Astrocyte (in vitro differentiated cells and primary cell): Measurements from ENCODE around the gene IFNAR1. TPM values are rescaled to one million over a fixed set of nuclear protein-coding genes. Genes with fewer than 3 reads are reported as not detected.

ENCODE experiments used
- DNase-seq: peaks from one replicate; pipeline ENCODE4 v3.0.0-alpha.2; 2010; ENCODE audit warnings: low read depth
- FAIRE-seq: peaks from 2 replicates; lab custom pipeline; 2011; peaks lifted over from hg19 to GRCh38; lab: Jason Lieb, UNC
- H2AFZ ChIP-seq: 2 replicates; pipeline ENCODE4 v1.6.0; 2012; ENCODE audit warnings: low read depth, low read length, inconsistent platforms
- H3K27ac ChIP-seq: 2 replicates; pipeline ENCODE4 v1.5.1; 2011; ENCODE audit warnings: low read depth, low read length, inconsistent platforms
- H3K27me3 ChIP-seq: 2 replicates; pipeline ENCODE4 v1.6.0; 2011; ENCODE audit warnings: low read length, inconsistent platforms; ENCODE audit not compliant: insufficient read depth
- H3K36me3 ChIP-seq: 2 replicates; pipeline ENCODE4 v1.5.1; 2011; ENCODE audit warnings: low read length, inconsistent platforms; ENCODE audit not compliant: insufficient read depth
- H3K4me1 ChIP-seq: 2 replicates; pipeline ENCODE4 v1.5.1; 2011; ENCODE audit warnings: low read length, inconsistent platforms; ENCODE audit not compliant: insufficient read depth
- H3K4me2 ChIP-seq: 2 replicates; pipeline ENCODE4 v1.6.0; 2012; ENCODE audit warnings: low read length, inconsistent platforms
- H3K4me3 ChIP-seq: 2 replicates; pipeline ENCODE4 v1.5.1; 2011; ENCODE audit warnings: low read depth, mild to moderate bottlenecking, low read length, inconsistent platforms; ENCODE audit not compliant: insufficient read depth
- H3K79me2 ChIP-seq: 2 replicates; pipeline ENCODE4 v1.6.0; 2012; ENCODE audit warnings: mild to moderate bottlenecking, low read length, inconsistent platforms; ENCODE audit not compliant: insufficient read depth
- H3K9ac ChIP-seq: 2 replicates; pipeline ENCODE4 v1.6.0; 2012; ENCODE audit warnings: mild to moderate bottlenecking, low read length, inconsistent platforms
- H3K9me3 ChIP-seq: 2 replicates; pipeline ENCODE4 v1.5.1; 2012; ENCODE audit warnings: low read depth, mild to moderate bottlenecking, low read length, inconsistent platforms; ENCODE audit not compliant: insufficient read depth
- H4K20me1 ChIP-seq: 2 replicates; pipeline ENCODE4 v1.6.0; 2012; ENCODE audit warnings: low read length, inconsistent platforms; ENCODE audit not compliant: insufficient read depth
- H3K27ac Mint-ChIP-seq: one replicate; pipeline ENCODE4 v1.8.0; 2021; ENCODE audit warnings: mild to moderate bottlenecking, mixed read lengths; ENCODE audit not compliant: unreplicated experiment
- H3K27me3 Mint-ChIP-seq: one replicate; pipeline ENCODE4 v1.8.0; 2021; ENCODE audit warnings: low read depth, mixed read lengths; ENCODE audit not compliant: unreplicated experiment
- H3K36me3 Mint-ChIP-seq: one replicate; pipeline ENCODE4 v1.8.0; 2021; ENCODE audit warnings: low read depth, mixed read lengths; ENCODE audit not compliant: unreplicated experiment
- H3K4me1 Mint-ChIP-seq: one replicate; pipeline ENCODE4 v1.8.0; 2021; ENCODE audit warnings: low read depth, mixed read lengths; ENCODE audit not compliant: unreplicated experiment
- H3K4me3 Mint-ChIP-seq: one replicate; pipeline ENCODE4 v1.8.0; 2021; ENCODE audit warnings: mild to moderate bottlenecking, moderate library complexity, mixed read lengths; ENCODE audit not compliant: unreplicated experiment
- H3K9me3 Mint-ChIP-seq: one replicate; pipeline ENCODE4 v1.8.0; 2021; ENCODE audit warnings: mild to moderate bottlenecking, mixed read lengths; ENCODE audit not compliant: unreplicated experiment
- EZH2 ChIP-seq: IDR thresholded peaks from 2 replicates; pipeline ENCODE4 v1.6.1; 2012; ENCODE audit warnings: mild to moderate bottlenecking, low read length, inconsistent platforms; ENCODE audit not compliant: insufficient read depth
- total RNA-seq: library from RNA; stranded (reverse); gene quantifications from 2 replicates; pipeline ENCODE4 v1.2.1, GENCODE V29; 2021
- TF ChIP-seq, protein P1 (sequence below): IDR thresholded peaks from 2 replicates; pipeline ENCODE4 v1.5.1; 2011; ENCODE audit warnings: low read depth, mild to moderate bottlenecking, inconsistent platforms, low read length, moderate library complexity; ENCODE audit not compliant: insufficient read depth

Gene IFNAR1
- total RNA-seq, 1 donor from 2014 or later: 44.0 TPM

DNA sequence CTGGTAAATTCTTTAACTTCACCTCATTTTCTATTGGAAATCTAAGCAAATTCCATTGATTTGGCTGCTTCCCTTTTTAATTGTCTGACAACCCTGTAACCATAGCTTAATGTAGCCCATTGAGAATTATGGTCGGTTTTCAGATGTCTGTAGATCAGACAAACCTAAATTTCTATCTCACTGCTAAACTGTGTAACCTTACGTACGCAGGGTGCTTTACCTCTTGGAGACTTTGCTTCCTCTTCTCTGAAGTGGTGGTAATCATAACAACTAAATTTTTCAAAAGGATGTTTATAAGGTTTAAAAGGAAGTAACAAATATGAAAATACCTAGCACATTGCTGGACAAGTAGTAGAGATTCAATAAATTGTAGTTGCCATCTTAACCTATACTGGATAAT is 25.9 kb downstream of the IFNAR1 start:
- TF ChIP-seq EZH2: no peak
- TF ChIP-seq, protein P1, sequence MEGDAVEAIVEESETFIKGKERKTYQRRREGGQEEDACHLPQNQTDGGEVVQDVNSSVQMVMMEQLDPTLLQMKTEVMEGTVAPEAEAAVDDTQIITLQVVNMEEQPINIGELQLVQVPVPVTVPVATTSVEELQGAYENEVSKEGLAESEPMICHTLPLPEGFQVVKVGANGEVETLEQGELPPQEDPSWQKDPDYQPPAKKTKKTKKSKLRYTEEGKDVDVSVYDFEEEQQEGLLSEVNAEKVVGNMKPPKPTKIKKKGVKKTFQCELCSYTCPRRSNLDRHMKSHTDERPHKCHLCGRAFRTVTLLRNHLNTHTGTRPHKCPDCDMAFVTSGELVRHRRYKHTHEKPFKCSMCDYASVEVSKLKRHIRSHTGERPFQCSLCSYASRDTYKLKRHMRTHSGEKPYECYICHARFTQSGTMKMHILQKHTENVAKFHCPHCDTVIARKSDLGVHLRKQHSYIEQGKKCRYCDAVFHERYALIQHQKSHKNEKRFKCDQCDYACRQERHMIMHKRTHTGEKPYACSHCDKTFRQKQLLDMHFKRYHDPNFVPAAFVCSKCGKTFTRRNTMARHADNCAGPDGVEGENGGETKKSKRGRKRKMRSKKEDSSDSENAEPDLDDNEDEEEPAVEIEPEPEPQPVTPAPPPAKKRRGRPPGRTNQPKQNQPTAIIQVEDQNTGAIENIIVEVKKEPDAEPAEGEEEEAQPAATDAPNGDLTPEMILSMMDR: no peak
- no peaks in the 10 kb centered on the region for H3K27me3 ChIP-seq
- H3K9me3 Mint-ChIP-seq: peaks cover 2% of the 10 kb centered on the region
- H3K4me3 ChIP-seq: no peak overlapping the region
- no peak overlapping the region for H3K9ac ChIP-seq
- H4K20me1 ChIP-seq: no peaks in the 10 kb centered on the region
- peaks cover 7% of the 10 kb centered on the region for H3K36me3 ChIP-seq
- H2AFZ ChIP-seq: no peak overlapping the region
- H3K4me2 ChIP-seq: no peak overlapping the region
- H3K27me3 Mint-ChIP-seq: no peaks in the 10 kb centered on the region
- no peaks in the 10 kb centered on the region for H3K79me2 ChIP-seq
- DNase-seq (no peak), FAIRE-seq (no peak)
- no peak overlapping the region for H3K27ac Mint-ChIP-seq
- no peak overlapping the region for H3K4me3 Mint-ChIP-seq
- peaks cover 11% of the 10 kb centered on the region for H3K36me3 Mint-ChIP-seq
- H3K4me1 ChIP-seq: no peaks in the 10 kb centered on the region
- H3K4me1 Mint-ChIP-seq: peaks cover 3% of the 10 kb centered on the region
- no peaks in the 10 kb centered on the region for H3K9me3 ChIP-seq
- H3K27ac ChIP-seq: no peak overlapping the region

GRCh38 chr21:33355355-33355754 is 30.6 kb downstream of the IFNAR1 start:
- H3K4me1 Mint-ChIP-seq: peaks cover 3% of the 10 kb centered on the region
- H2AFZ ChIP-seq: no peak overlapping the region

DNA sequence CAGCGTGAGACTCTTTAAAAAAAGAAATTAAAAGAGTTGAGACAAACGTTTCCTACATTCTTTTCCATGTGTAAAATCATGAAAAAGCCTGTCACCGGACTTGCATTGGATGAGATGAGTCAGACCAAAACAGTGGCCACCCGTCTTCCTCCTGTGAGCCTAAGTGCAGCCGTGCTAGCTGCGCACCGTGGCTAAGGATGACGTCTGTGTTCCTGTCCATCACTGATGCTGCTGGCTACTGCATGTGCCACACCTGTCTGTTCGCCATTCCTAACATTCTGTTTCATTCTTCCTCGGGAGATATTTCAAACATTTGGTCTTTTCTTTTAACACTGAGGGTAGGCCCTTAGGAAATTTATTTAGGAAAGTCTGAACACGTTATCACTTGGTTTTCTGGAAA is 31.2 kb downstream of the IFNAR1 start:
- H3K79me2 ChIP-seq: no peaks in the 10 kb centered on the region
- Mint-ChIP-seq H3K36me3 (peaks cover 4% of the 10 kb centered on the region), H3K4me1 (peaks cover 3% of the 10 kb centered on the region), H3K9me3 (peaks cover 2% of the 10 kb centered on the region), H3K4me3 (no peak overlapping the region), H3K27ac (no peak overlapping the region), H3K27me3 (no peaks in the 10 kb centered on the region)
- H3K4me1 ChIP-seq: peaks cover 9% of the 10 kb centered on the region
- H3K4me3 ChIP-seq: no peak overlapping the region
- H2AFZ ChIP-seq: no peak overlapping the region
- no peak overlapping the region for H3K27ac ChIP-seq
- no peaks in the 10 kb centered on the region for H4K20me1 ChIP-seq
- peaks cover 12% of the 10 kb centered on the region for H3K36me3 ChIP-seq
- DNase-seq (no peak), FAIRE-seq (no peak)
- H3K9ac ChIP-seq: no peak overlapping the region
- H3K9me3 ChIP-seq: no peaks in the 10 kb centered on the region
- H3K4me2 ChIP-seq: no peak overlapping the region
- H3K27me3 ChIP-seq: no peaks in the 10 kb centered on the region
- TF ChIP-seq EZH2: no peak
- TF ChIP-seq, protein P1: no peak

More at GRCh38 chr21:33355355-33355754, 30.6 kb downstream of the IFNAR1 start:
- peaks cover 4% of the 10 kb centered on the region for H3K36me3 Mint-ChIP-seq
- Histone ChIP-seq H3K27ac (no peak overlapping the region), H3K79me2 (no peaks in the 10 kb centered on the region), H3K36me3 (peaks cover 12% of the 10 kb centered on the region), H3K4me2 (no peak overlapping the region), H3K4me3 (no peak overlapping the region), H3K9ac (no peak overlapping the region), H3K9me3 (no peaks in the 10 kb centered on the region), H4K20me1 (no peaks in the 10 kb centered on the region), H3K27me3 (no peaks in the 10 kb centered on the region), H3K4me1 (peaks cover 2% of the 10 kb centered on the region)
- H3K9me3 Mint-ChIP-seq: peaks cover 2% of the 10 kb centered on the region
- no peaks in the 10 kb centered on the region for H3K27me3 Mint-ChIP-seq
- DNase-seq (no peak), FAIRE-seq (peak; percentile 29)
- TF ChIP-seq EZH2: no peak
- TF ChIP-seq, protein P1: no peak
- H3K4me3 Mint-ChIP-seq: no peak overlapping the region
- H3K27ac Mint-ChIP-seq: no peak overlapping the region
